Activated CD8-positive, alpha-beta T cell treated with anti-CD3 and anti-CD28 coated beads for 36 hours (primary cell): ENCODE data around the gene KLHL40. TPM values are rescaled to one million over a fixed set of nuclear protein-coding genes. Genes with fewer than 3 reads are reported as not detected.

Experiments used
- ATAC-seq: fragments of 200-7000 bp; cut with Tn5 transposase; one replicate; pipeline ENCODE4 v1.10.0; 2021; ENCODE audit warnings: mild to moderate bottlenecking, moderate library complexity
- CTCF ChIA-PET: fragments of 350-600 bp; sonication (Branson Sonifier 250); formaldehyde crosslinking; loops from one replicate; lab custom pipeline; 2021; ENCODE audit warnings: antibody characterized with exemption; lab: Charles Lee
- POLR2A ChIA-PET: fragments of 350-600 bp; sonication (Branson Sonifier 250); formaldehyde crosslinking; loops from one replicate; lab custom pipeline; 2021; ENCODE audit warnings: antibody characterized with exemption; lab: Charles Lee
- DNase-seq: peaks from one replicate; pipeline ENCODE4 v3.0.0-alpha.2; 2020
- H3K27ac Mint-ChIP-seq: one replicate; pipeline ENCODE4 v1.8.0; 2021; ENCODE audit warnings: mild to moderate bottlenecking, mixed read lengths
- H3K27me3 Mint-ChIP-seq: one replicate; pipeline ENCODE4 v1.8.0; 2021; ENCODE audit warnings: mixed read lengths
- H3K36me3 Mint-ChIP-seq: one replicate; pipeline ENCODE4 v1.8.0; 2021; ENCODE audit warnings: low read depth, mixed read lengths
- H3K4me1 Mint-ChIP-seq: one replicate; pipeline ENCODE4 v1.8.0; 2021; ENCODE audit warnings: low read depth, mixed read lengths
- H3K4me3 Mint-ChIP-seq: one replicate; pipeline ENCODE4 v1.8.0; 2021; ENCODE audit warnings: mild to moderate bottlenecking, moderate library complexity, mixed read lengths
- H3K9me3 Mint-ChIP-seq: one replicate; pipeline ENCODE4 v1.8.0; 2021; ENCODE audit warnings: mixed read lengths
- CTCF ChIP-seq: fragments of 200-600 bp; IDR thresholded peaks from one replicate; pipeline ENCODE4 v1.8.0; 2022; ENCODE audit warnings: antibody characterized with exemption, mild to moderate bottlenecking
- intact Hi-C: fragments of 100-400 bp; cut with micrococcal nuclease; formaldehyde crosslinking; loops from one replicate; pipeline ENCODE4 v1.10.0; 2022
- total RNA-seq, 2 experiments: library from RNA; stranded (reverse); gene quantifications; one replicate each; pipeline ENCODE4 v1.2.3, GENCODE V29; 2021

The KLHL40 gene
- total RNA-seq, 2 experiments from 2014 or later, result not detected

GRCh38 chr3:42680271-42680670 lies 5.1 kb upstream of the KLHL40 start:
- CTCF ChIA-PET, result no interaction called here
- Mint-ChIP-seq H3K4me3 (no peak overlapping the region), H3K27me3 (peaks cover 7% of the 10 kb centered on the region), H3K4me1 (no peaks in the 10 kb centered on the region), H3K36me3 (no peaks in the 10 kb centered on the region), H3K9me3 (peaks cover 16% of the 10 kb centered on the region), H3K27ac (no peak overlapping the region)
- POLR2A ChIA-PET, result no interaction called here
- no peak for TF ChIP-seq CTCF
- ATAC-seq, result peak; percentile 38
- intact Hi-C loops, result no loop called here
- DNase-seq, result no peak

- no peak overlapping the region for H3K27ac Mint-ChIP-seq
- H3K4me3 Mint-ChIP-seq, result no peak overlapping the region
- ChIA-PET CTCF (no interaction called here), POLR2A (no interaction called here)
- ATAC-seq (no peak), DNase-seq (no peak)
- peaks cover 16% of the 10 kb centered on the region for H3K9me3 Mint-ChIP-seq
- TF ChIP-seq CTCF, result no peak
- H3K4me1 Mint-ChIP-seq, result no peaks in the 10 kb centered on the region
- H3K36me3 Mint-ChIP-seq, result no peaks in the 10 kb centered on the region
- peaks cover 8% of the 10 kb centered on the region for H3K27me3 Mint-ChIP-seq
- intact Hi-C loops, result no loop called here
Measured at GRCh38 chr3:42680806-42681205, 4.5 kb upstream of the KLHL40 start.

- intact Hi-C loops, result no loop called here
- TF ChIP-seq CTCF, result no peak
- DNase-seq, result no peak
- Mint-ChIP-seq H3K4me1 (no peaks in the 10 kb centered on the region), H3K27ac (no peak overlapping the region), H3K9me3 (peaks cover 15% of the 10 kb centered on the region), H3K4me3 (no peak overlapping the region), H3K27me3 (peaks cover 10% of the 10 kb centered on the region), H3K36me3 (no peaks in the 10 kb centered on the region)
- CTCF ChIA-PET, result no interaction called here
- no peak for ATAC-seq
- POLR2A ChIA-PET, result no interaction called here
Measured at GRCh38 chr3:42681361-42682038, 3.8 kb upstream of the KLHL40 start.

- peaks cover 12% of the 10 kb centered on the region for H3K9me3 Mint-ChIP-seq
- POLR2A ChIA-PET, result no interaction called here
- ATAC-seq (no peak), DNase-seq (no peak)
- H3K27me3 Mint-ChIP-seq, result peaks cover 10% of the 10 kb centered on the region
- TF ChIP-seq CTCF, result no peak
- H3K27ac Mint-ChIP-seq, result no peak overlapping the region
- CTCF ChIA-PET, result no interaction called here
- no peak overlapping the region for H3K4me3 Mint-ChIP-seq
- intact Hi-C loops, result no loop called here
- no peaks in the 10 kb centered on the region for H3K36me3 Mint-ChIP-seq
- H3K4me1 Mint-ChIP-seq, result no peaks in the 10 kb centered on the region
Measured at GRCh38 chr3:42682301-42683070, 2.9 kb upstream of the KLHL40 start.
